Hippocampal formation (tissue), 2 donors: Measurements from ENCODE around the gene HNMT.
"Not testable (repeated sequence)": the region's sequence is repeated elsewhere in the genome, so short reads cannot be mapped to it uniquely, and the experiment has no call there.

ENCODE experiments used
- DNase-seq, 2 donors: peaks; one replicate each; lab custom pipeline; 2025; lab: John Stamatoyannopoulos, UW

Gene HNMT

DNA sequence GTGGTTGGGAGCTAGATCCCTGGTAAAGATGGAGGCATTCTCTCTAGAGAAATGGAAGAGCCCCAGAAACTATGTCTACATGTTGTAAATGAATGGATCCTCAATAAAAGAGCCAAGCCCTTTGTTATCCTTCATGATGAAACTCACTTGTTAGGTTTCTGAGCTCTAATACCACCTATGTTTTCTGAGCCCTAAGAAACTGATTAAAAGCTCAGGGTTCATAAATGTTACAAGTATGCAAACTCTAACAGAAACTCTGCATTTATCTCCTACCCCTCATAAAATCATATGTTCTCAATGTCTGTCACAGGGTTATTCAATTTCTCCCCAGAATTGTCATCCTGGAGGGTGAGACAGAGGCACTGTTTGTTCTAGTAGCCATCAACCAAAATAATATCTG is 18.0 kb upstream of the HNMT start:
- no peak for DNase-seq

DNA sequence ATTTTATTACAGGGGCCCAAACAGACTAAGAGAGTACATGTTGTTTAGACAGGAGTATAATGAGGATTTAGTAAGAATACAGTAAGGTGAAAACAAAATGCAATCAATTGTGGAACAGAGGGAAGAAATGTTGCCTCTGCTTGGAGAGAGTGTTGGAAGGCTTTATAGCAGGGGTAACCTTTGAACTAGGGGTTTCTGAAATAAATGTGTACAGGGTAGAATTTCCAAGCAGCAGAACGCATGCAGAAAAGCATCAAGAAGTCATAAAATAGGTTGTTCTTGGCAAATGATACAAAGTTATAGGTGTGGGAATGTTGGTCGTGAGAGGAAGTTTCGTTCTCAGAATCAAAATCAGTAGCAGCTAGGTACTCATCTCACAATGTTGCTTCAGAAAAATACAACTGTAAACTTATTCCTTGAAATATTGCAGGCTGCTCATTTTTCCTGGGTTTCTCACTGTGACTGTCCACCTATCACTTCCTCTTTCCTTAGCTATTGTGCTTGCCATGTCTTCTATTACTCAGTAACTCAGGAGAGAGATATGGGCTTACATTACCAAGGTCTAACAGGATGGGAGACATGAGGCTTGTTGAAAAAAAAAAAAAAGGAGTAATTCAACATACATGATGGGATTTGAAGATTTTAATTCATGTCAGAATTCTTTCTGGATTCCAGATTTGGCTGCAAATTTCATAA is 17.1 kb upstream of the HNMT start:
- DNase-seq, result no peak

DNA sequence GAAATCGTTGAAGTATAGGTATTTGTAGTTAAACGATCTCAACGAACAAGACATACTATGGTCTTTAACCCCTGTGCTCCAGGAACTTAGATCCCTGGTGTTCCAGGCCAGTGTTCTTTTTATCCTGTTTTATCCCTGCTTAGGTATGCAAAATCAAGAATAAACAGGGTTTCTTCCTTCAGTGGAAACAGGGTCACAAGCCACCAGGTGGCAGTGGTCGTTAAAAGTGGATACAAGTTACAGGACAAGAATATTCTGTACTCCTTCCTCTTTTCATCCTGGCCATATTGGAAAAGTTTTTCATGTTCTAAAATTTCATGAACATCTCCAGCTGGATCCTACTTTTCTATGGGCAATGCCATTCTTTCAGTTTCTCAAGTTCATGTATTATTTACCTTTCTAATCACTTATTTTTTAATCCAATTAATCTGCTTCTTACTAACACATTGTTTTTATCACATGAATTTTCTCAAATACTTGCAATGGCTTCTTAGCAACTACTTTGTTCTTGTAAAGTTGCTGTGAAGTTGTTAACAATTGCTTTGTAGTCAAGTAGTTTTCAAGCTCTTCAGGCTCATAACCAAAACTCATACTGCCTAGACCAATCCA is 16.4 kb upstream of the HNMT start:
- DNase-seq, result peak; percentile 38 to 52

GRCh38 chr2:137948894-137949293 is 15.4 kb upstream of the HNMT start:
- no peak for DNase-seq

GRCh38 chr2:137950238-137950637 is 14.0 kb upstream of the HNMT start:
- DNase-seq, result no peak

GRCh38 chr2:137951586-137951985 is 12.7 kb upstream of the HNMT start:
- DNase-seq, result no peak

DNA sequence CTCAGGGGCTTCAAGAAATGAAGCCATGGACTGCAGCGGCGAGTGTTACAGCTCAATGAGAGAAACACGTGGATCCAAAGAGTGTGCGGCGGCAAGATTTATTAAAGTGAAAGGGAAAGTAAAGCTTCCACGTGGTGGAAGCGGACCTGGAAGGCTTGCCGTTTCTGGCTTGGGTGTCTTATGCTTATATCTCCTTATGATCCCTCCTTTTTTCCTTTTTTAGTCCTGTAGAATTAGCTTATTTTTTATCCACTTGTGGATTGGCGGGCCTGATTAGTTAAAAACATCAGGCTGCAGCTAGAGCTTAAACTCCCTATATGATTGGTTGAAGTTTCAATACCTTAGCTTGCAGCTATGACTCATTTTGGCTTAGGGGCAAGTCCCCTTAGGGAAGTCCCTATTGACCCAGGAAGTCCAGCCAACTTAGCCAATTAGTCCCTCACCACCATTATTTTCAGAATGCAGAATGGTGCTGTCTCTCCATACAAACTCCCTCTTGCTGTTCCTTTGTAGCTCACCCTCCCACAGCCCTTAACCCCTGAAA is 11.6 kb upstream of the HNMT start:
- DNase-seq, result no peak

GRCh38 chr2:137955536-137955935 is 8.7 kb upstream of the HNMT start:
- DNase-seq, result no peak

- DNase-seq, result no peak
Observed at GRCh38 chr2:137957033-137957432, 7.2 kb upstream of the HNMT start.

DNA sequence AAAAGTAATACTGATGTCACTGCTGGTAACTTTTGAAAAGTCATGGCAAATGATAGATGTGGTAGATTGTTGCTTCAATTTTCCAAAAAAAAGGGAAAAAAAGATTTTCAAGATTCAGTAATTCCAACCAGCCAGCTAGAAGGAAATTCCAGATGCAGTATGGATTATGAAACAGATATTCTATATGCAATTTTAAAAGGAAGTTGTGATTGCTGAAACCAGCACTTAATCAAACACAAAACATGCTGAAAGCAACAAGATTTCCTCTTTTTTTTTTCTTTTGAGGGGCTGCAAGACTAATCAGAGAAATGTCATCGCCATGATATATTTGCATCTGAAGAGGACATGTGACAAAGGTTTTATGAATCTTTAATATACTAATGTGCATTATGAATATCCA is 5.1 kb upstream of the HNMT start:
- no peak for DNase-seq

- DNase-seq, result no peak
Observed at GRCh38 chr2:137960223-137960622, 4.0 kb upstream of the HNMT start.

GRCh38 chr2:137961602-137962001 is 2.7 kb upstream of the HNMT start:
- DNase-seq, result no peak

- DNase-seq, result no peak
Observed at GRCh38 chr2:137963535-137964065, 673 bp upstream of the HNMT start.

DNA sequence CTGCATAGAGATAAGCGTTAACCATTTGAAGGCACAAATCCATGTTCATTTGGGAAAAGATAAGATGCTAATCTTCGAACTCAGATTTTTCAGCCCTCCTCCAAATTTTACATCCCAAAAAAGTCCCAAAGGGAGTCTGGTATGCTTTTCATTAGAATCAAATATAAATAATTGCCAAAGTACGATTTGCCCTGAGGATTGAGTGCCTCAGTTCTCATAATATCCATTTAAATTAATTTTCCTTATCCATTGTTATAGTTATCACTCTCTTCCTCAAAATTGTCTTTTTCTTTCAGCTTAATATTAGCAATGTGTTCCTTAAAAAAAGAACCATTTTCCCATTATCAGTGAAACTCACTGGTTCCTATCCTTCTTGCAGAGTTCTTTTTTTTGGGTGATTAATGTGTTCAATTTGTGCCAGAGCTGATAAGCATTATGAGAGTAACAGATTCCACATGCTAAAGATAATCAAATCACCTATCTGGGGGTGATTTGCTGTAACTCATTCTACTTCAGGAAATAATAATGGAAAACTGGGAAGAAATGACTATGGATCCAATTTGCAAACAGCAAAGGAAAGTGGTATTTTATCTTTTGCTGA is 686 bp downstream of the HNMT start:
- DNase-seq, result no peak

- no peak for DNase-seq
Observed at GRCh38 chr2:137966043-137966442, 1.8 kb downstream of the HNMT start.

DNA sequence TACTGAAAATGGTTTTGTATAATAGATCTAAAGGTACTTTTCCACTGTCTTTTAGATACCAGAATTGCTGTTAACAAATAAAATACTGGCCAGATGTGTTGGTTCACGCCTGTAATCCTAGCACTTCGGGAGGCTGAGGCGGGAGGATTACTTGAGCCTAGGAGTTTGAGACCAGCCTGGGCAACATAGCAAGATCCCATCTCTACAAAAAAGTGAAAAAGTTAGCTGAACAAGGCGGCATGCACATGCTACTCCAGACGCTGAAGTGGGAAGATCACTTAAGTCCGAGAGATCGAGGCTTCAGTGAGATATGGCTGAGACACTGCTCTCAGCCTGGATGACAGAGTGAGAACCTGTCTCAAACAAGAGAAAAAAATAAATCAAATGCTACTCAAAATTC is 2.8 kb downstream of the HNMT start:
- DNase-seq, result no peak

DNA sequence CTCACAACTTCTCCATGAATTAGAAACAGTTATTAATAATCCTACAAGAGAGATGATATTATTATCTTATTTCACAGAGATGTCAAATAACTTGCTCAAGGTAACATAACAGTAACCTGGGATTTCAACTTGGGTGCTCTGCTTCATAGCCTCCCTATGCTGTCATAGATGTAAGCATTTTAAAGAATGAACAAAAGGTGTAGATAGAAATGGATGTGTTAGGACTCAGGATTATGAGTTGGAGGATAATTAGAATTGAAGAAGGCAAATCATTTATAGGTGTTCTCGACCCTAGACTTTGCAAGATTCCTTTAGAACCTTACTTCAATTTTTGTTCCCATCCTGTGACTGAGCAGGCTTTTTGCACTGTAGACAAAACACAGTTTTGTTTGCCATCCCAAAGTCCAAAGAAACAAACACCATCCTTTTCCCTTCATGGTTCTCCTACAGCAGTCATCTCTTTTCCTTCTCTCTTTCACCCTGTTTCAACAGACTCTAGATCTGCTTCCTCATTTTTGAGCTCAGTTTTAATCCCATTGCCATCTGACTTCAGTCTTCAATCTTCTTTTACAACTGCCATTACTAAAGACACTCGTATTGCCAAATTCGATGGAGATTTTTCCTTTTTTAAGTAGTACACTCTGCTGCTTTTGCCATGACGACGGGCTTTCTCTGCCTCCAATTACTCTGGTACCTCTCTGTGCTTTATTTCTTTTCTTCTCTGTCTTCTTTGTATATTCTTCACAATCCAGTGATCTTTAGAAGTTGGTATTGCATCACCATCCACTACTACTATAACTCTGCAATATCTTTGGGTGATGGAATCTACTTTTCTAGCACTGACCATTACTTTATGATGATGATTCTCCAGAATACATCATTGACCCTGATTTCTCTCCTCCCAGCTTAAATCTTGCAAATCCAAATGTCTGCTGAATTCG is 4.5 kb downstream of the HNMT start:
- DNase-seq, result peak in 1 of 2 donors; percentile 33

- DNase-seq, result peak in 1 of 2 donors; percentile 20
Observed at GRCh38 chr2:137969418-137969765, 5.1 kb downstream of the HNMT start.

DNA sequence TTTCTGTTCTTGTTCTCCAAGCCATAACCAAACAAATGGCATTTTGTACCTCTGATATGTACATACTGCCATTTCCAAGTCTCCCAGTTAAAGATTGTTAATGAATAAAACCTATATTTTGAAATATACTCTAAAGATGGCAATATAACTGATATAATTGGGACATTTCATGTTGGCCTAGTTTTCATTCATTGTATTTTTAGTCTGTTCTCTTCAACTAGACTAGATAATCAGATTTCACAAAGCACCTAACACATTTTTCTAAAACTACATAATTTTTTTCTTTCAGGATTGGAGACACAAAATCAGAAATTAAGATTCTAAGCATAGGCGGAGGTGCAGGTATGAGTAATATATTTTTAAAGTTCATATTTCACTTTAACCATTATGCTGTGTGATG is 5.6 kb downstream of the HNMT start:
- DNase-seq, result no peak

DNA sequence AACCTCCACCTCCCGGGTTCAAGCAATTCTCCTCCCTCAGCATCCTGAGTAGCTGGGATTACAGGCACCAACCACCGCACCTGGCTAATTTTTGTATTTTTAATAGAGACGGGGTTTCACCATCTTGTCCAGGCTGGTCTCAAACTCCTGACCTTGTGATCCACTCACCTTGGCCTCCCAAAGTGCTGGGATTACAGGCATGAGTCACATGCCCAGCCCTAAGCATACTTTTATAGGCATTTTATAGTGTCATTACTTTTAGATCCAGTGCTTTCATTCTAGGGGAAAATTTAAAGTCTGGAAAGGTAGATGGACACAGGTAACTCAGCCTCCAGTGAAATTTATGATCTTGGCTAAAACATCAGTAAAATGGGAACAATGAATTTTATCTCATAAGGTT is 7.0 kb downstream of the HNMT start:
- not testable (repeated sequence) for DNase-seq

DNA sequence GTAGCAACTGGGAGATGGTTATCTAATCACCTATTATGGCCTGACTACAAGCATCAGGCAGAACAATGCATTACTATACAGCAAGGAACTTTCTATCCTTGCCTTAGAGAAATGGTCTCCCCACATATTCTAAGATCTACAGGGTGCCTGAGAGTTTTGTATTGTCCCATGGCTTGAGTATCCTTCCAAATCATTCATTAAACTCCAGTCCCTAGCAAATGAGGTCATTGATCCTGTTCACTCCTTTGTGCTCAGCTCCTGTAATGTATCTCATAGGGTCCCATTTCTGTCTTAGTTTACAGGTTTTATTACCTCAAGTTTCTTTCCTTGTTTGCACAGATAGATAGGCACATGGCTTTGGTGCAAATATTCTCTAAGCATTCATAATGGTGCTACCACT is 9.0 kb downstream of the HNMT start:
- DNase-seq, result no peak
